ENCODE data around the gene SNRK.

The SNRK gene, protein sequence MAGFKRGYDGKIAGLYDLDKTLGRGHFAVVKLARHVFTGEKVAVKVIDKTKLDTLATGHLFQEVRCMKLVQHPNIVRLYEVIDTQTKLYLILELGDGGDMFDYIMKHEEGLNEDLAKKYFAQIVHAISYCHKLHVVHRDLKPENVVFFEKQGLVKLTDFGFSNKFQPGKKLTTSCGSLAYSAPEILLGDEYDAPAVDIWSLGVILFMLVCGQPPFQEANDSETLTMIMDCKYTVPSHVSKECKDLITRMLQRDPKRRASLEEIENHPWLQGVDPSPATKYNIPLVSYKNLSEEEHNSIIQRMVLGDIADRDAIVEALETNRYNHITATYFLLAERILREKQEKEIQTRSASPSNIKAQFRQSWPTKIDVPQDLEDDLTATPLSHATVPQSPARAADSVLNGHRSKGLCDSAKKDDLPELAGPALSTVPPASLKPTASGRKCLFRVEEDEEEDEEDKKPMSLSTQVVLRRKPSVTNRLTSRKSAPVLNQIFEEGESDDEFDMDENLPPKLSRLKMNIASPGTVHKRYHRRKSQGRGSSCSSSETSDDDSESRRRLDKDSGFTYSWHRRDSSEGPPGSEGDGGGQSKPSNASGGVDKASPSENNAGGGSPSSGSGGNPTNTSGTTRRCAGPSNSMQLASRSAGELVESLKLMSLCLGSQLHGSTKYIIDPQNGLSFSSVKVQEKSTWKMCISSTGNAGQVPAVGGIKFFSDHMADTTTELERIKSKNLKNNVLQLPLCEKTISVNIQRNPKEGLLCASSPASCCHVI

DNA sequence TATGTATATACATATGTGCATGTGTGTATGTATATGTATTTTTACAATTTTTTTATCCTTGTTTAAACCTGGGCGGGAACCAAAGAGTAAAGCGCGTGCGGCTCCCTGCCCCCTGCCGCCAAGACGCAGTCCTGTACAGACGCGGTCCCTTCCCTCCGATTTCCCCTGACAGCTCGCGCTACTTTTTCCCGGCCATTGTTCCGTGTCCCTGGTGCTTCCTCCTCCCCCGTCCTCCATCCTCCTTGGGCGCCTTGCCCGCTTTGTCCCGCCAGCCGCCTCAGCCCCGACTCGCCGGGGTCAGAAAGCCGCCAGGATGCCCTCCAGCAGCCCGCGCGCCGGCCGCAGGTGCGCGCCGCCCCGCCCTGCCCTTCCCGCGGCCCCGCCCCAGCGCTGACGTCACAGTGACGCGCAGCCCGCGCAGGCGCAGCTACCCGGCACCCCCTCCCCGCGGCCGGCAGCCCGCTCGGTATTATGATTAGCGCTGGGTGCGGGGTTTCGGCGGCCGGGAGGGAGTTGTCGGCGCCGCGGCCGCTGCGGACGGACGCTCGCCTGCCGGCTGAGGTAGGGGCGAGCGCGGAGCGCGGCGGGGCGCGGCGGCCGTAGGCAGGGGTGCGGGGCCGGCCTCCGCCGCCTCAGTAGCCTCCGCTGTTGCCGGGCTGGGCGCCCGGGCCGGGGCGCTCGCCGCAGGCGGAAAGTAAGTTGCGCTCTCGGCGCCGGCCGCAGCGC lies at the start of gene SNRK:
TSS of gene SNRK (plus strand) at position 426 of the 726 bp plus-strand sequence. CDS start 16,664 bp downstream, outside the sequence.
- peak; percentile 87 to 92 for DNase-seq

DNA sequence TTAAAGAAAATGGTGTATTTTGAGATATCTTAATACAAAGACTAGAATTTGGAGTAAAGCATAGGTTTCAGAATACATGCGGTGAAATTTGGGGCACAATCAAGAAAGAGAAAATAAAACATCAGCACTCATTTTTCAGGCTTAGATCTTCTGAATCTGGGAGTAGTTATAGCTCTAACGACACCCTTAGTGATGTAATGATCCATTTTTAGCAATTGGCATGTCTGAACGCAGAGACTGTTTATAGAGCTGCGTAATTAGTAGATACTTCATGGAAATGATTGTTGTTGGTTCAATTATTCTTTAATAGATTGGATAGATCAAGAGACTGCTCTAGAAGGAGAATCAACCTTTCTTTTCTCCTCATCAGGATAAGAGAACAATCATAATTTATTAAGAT lies 47.5 kb upstream of the SNRK start:
- DNase-seq, result no peak

DNA sequence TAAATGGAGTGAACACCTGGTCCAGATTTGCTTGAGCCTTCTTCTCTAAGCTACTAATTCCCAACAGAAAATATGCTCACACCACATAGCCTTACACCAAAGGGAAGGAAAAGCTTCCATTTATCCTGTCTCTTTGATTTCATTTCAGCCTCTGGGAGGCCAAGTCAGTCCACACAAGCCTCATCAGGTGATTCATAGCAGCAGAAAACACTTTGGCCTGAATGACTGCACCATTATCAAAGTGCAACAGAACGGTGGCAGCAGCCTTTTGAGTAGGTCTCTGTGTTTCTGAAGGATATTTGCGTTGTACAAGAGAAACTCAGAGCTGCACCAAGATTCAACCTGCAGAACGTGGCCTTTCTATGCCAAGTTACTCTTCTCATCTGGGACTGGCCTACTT lies 46.6 kb upstream of the SNRK start:
- DNase-seq, result no peak

DNA sequence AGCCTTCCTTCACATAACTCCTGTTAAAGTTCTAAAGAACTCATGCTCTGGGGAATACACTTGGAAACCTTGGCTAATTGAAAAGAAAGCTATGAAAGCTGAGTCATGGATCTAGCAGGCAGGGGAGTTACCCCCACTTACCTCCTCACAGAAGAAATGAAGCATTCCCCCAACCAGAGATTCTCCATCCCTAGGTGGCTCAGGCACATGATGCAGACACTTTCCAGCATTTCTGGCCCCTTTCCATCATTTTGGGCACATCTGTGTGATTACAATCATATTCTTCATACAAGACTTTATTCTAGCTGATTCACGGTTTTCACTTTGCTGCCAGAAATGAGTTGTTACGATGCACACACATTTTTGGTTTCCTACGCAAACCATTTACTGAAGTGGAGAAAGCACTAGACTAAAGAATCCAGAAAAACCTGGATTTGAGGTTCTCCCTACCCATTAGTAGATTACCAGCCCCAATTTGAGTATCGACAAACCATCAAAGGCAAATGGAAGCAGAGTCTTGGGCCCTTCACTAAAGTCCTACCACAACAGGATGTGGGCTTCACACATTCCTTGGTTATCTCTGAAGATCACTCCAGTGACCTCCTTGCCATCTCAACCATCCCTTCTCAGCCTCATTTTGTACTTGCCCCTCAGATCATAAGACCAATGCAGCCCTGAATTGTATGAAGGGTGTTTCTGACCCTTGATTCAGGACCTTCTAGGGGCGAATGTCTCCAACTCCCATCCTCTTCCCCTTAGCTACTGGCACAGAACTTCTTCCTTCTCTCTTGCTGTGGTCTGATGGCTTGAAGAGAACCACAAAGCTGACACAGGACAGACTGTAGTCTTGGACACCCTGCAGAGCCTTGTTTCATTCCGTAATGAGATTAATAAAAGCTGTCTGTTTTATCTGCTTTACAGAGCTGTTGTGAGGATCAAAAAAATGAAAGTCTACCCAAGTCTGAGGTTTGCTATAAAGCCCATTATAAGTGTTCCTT lies 42.5 kb upstream of the SNRK start:
- DNase-seq, result peak in 1 of 2 donors; percentile 50

DNA sequence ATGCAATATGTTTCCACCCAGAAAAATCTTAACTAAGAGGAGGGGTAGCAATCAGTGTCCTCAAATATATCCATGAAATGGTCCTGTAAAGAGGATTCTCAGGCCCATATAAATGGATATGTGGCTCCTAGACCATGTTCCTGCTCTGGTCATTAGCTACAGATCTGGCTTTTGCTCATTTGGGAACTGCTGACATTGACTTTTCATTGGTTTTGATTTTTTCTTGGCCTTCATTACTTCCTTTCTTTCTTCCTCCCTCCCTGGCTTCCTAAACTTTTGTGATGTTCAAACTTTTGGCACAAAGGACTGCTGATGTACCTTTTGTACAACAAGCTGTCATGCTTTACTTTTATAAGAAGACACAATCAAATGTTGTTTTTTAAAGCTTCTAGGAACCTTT lies 41.6 kb upstream of the SNRK start:
- DNase-seq, result no peak

DNA sequence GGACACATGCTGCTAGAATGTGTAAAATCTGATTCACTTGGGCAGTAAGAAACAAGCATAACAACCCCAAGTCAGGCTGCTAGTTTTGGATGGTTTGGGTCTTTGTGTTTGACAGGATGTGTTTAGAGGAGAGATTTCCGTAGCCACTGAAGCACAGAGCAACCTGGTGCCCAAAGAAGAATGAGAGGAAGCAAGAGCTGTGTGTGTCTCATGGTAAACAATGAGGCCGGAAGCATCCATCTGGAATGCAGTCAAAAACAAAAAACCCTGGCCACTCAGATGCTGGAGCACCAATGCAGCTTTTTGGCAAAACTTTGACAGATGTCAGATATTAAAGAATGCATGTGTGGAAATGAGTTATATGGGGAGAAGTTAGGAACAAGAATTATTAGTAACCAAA lies 39.4 kb upstream of the SNRK start:
- DNase-seq, result peak in 1 of 2 donors; percentile 16

DNA sequence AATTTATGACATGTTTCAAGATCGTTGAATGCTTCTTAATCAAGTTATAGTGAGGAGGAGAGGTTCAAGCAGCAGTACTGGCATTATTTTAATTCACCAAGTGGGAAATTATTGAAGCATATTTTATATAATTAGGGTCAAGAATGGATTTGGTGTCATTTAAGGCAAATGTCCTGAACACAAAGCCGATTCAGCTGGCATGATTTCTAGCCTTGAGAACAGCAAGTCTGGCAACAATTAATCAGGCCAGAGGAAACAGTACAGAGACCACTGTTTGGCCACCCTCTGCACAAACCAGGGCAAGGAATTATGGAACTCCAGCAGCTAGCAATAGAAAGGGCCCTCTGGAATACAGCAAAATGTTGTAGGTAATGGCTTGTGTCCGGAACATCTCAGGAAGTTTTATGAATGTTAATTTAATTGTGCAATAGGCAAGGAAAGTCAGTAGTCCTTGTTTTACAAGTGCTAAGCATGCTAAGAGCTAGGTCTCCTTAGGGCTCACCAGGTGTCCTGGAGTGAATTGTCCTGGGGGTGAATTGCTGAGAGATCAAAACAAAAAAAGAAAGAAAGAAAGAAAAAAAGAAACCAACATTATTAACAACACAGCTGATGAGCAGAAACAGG lies 38.7 kb upstream of the SNRK start:
- DNase-seq, result no peak

DNA sequence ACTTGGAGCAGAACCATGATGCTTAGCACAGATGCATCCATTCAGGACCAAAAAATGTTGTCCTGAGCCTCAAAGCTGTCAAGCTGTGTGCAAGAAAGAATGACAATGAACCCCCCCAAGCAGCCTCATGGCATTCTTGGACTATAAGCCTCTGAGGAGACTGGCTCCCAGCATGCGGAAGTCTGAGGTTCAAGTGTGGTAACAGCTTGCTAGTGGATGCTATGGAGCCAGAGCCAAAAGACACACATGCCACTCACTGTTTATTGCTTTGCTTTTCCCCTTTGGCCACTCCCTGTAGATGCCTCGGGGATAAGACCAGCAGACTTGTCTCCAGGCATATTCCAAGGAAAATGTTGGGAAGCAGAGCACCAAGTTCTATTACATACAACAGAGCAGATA lies 38.2 kb upstream of the SNRK start:
- no peak for DNase-seq

DNA sequence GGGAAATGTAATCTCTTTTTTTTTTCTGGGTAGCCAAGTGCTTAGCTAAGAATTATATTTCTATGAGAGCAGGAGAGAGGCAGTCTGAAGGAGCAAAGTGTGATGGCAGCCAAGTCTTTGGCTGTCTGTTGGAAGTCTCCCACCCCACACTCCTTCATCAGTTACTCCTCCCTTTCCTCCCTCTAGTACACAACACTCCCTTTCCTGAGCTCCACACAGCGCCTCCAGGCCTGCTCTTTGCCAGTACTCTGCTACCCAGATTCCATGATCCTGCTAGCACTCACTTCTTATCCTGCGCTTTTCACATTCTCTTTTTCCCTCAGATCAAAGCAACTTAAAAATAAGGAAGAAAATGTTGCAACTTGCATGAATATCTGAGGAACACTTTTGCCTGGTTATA lies 37.4 kb upstream of the SNRK start:
- DNase-seq, result no peak

DNA sequence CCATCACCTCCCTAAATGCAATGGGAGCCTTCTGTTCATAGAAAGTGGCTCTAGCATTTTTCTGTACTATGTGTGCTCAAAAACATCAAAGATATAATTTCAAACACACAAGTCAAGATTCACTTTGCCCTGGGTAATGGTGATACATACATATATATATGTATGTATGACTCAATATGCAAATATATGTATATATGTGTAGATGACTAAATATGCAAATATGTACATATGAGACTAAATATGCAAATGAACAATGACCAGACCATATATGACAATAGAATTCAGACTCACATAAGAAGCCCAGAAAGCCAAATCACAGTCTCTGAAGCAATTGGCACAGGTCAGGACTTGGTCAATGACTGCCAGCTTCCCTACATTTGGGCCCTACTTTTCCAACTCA lies 36.9 kb upstream of the SNRK start:
- no peak for DNase-seq

DNA sequence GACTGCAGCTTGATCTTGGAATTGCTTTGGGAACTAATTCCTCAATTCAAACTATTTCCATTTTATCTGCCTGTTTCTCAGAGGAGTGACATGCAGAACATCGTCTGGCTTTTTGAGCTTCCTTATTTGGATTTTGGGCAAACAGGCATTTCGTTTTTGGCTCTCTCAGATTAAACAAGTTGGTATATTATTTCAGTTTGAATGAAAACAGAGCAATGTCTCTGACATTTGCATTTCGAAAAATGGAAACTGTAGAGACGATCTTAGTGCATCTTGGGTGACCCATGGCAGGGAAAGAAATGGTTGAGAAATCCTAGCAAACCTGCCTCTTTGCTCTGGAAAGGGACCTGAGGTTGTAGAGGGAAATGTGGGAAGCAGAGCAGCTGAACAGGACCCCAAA lies 33.0 kb upstream of the SNRK start:
- no peak for DNase-seq

DNA sequence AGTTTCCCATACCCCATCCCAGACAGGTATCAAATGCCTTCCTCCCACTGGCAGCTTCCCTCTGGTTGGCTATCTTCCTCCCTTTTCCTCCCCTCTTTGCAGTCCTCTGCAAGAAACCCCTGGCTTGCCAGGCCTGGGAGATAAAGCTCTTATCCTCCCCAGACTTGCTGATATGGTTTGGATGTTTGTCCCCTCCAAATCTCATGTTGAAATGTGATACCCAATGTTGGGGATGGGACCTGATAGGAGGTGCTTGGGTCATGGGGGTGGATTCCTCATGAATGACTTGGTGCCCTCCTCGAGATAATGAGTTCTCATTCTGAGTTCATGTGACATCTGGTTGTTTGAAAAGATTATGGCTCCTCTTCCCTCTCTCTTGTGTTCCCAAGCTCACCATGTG lies 32.2 kb upstream of the SNRK start:
- DNase-seq, result no peak

DNA sequence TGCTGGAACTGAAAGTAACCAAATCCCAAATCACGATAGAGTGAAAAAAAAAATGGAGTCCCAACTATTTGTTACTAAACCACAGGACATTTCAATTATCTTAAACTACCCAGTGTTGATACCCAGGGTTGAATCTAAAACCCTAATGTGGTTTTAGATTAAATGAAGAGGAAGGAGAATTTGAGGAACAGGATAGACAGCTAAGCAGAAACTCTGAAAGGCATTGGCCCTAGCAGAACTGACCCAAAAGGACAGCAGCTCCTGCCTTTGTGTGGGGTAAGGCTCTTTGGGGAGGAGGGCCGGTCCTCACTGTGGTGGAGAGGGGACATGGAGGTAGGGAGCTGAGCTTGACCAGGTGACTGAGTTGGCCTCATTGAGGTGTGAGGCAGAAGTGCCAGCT lies 30.7 kb upstream of the SNRK start:
- DNase-seq, result no peak

DNA sequence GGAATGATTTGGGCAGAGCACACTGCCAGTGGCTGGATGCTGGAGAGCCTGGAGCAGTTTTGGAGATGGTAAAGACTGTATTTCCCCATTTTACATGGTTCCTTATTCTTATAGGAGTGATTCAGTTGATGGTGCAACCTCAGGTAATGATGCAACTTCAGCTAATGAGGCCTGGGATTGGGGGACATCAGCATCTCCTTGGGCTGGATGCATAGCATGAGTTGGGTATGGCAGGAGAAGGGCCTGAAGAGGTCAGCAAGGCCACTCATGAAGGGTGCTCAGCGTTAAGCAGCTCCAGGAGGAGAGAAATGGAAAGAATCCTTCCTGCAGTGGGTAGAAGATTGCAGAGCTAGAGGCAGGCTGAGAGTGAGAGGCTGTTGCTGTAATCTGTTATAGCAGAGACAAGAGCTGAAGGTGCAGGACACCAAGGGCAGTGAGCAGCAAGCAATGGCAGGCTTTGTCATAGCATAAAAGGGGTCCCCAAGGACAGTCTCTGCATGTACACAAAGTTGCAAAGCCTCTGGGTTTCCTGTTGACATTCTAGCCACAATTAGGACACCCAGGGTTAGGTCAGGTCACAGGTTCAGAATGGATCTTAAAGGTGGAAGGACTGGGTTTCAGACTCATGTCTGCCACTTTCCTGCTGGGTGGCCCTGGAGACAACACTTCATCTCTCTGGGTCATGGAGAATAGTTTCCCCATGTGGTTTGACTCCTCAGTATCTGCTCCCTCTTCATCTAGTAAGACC lies 29.5 kb upstream of the SNRK start:
- DNase-seq, result peak in 1 of 2 donors; percentile 48

DNA sequence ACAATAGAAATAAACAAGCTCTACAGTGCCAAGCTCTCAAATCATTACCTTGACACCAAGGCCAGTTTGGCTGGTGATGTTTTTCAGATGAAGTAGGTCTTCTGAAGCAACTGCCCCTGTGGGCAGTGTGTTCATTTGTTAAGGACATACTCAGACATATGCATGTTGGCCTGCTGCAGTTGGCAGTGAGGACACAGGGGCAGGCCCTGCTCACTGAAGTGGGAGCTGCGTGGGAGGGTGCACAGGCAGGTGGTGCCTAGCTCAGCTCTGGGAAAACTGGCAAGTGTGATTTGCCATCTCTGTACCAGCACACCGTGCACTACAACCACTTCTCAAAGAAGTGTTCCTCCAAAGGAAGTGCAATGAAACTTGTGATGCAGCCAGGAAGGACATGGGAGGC lies 28.5 kb upstream of the SNRK start:
- no peak for DNase-seq

DNA sequence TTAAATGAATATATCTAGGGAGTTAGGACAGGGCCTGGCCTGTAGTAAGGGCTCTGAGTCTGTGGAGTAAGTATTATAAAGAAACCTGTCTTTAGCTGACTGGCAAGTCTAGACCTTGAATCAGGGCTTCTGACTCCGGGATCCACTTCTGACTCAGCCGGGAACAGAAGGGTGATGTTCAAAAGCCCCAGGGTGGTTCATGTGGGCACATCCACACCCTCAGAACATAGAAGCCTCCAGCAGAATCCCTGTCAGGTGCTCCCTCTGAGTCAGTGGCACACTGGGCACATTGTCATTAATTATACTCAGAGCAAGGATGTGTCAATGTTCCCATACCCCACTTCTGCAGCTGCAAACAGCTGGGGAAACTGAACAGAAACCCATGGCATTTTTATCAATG lies 26.7 kb upstream of the SNRK start:
- DNase-seq, result no peak

DNA sequence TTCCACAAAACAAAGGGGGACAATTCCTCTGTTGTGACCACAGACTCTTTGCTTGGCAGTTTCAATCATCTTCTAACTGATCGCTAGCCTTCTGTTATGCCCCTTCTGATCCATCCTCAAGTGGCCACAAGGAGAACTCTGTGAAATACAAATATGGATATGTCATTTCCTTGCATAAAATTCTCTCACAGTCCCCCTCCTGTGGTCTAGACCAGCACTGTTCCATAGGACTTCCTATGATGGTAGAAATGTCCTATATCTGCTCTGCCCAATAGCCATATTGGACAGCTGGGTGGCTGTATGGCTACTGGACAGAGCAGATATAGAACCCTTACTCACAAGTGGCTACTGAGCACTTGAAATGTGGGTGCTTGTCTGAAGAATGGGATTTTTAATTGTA lies 25.9 kb upstream of the SNRK start:
- DNase-seq, result no peak

DNA sequence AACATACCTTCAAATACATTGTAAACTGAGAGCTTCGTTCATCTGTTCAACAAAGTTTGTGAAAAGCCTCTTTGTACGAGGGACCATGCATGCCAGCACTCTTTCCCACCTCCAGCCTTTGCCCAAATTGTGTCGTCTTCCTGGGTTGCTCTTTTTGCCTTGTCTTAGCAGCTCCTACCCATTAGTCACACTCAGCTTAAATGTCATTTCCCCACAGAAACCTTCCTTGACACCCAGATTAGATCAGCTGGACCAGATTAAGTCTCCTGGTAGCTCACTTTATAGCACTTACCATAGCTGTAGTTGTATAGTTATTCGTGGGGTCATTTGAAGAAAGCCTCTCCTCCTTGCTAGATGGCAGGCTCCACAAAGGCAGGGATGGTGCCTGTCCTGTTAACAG lies 24.1 kb upstream of the SNRK start:
- DNase-seq, result no peak

DNA sequence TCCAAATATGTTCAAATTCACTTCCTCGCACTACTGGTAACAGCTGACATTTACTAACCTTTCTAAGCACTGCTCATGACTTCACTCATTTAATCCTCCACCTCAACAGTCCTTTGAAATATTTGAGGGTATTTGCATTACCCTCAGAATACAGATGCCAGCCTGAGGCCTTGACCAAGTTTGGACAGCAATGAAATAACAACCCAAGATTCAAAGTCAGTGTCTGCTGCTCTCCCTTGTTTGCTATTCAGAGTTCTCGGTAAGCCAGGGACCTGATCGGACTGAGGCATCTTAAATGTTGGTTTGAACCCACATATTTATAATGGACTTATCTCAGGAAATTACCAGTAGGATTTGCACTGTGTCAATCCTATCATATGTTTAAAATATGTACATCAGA lies 19.9 kb upstream of the SNRK start:
- DNase-seq, result no peak

DNA sequence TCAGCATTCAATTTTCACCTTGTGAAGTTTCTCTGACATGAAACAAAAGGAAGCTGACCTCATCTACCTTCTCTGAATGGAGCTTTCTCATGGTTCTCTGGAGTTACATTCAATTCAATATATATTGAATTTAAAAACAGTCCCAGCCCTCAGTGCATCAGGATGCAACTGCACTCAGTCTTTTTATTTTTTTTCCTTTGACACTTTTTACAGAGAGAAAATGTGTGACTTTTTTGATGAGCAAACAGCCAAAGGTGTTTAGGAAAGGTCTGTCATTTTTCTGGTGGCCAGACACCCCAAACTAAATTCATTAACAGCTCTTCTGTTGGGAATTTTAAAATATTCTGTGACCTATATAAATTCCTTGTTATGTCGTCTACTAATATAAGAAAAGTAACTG lies 19.3 kb upstream of the SNRK start:
- no peak for DNase-seq

DNA sequence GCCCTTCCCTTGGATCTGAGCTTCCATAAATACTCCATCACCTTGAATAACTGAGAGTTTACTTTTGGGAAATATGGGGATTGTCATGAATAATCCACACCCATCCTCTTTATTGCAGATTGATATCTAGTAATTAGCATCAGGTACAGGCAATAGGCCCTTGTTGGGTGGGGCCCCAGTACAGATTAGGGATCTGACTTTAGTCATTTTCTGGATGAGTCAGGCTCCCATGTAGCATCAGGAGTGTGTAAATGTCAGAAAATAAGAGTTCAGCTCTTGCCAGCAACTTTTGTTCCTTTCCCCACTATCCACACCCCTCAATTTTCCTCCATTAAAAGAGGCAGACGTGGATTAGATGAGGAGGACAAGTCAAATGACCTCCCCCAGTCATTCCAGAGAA lies 17.7 kb upstream of the SNRK start:
- no peak for DNase-seq

Measured in CD4-positive, alpha-beta T cell treated with Interleukin-4 for 1 hour (primary cell).